H1 (cell line): ENCODE results near the gene IL10RA. TPM values are rescaled to one million over a fixed set of nuclear protein-coding genes. Genes with fewer than 3 reads are reported as not detected.

ENCODE experiments used
- CTCF ChIA-PET: fragments of 300-600 bp; sonication (Branson Sonifier 250); formaldehyde crosslinking; loops from one replicate; lab custom pipeline; 2021; ENCODE audit not compliant: partially characterized antibody; lab: Charles Lee
- POLR2A ChIA-PET: fragments of 300-600 bp; sonication (Branson Sonifier 250); formaldehyde crosslinking; loops from one replicate; lab custom pipeline; 2021; ENCODE audit warnings: inconsistent platforms; ENCODE audit not compliant: partially characterized antibody; lab: Charles Lee
- DNase-seq, 2 experiments: peaks; one replicate each; pipeline versions ENCODE4 v3.0.0 to v3.0.0-alpha.2; 2010 to 2022; ENCODE audit warnings: low spot score in 2 of 2, low read depth in 1 of 2, mixed read lengths in 1 of 2
- FAIRE-seq: peaks from 2 replicates; lab custom pipeline; 2011; peaks lifted over from hg19 to GRCh38; lab: Jason Lieb, UNC
- H2AFZ ChIP-seq: 2 replicates; pipeline ENCODE4 v1.8.1; 2012; ENCODE audit warnings: low read length, inconsistent platforms
- H2AK5ac ChIP-seq: 2 replicates; pipeline ENCODE4 v1.6.1; 2013; ENCODE audit warnings: low read depth, low read length
- H2BK120ac ChIP-seq: replicated peaks from 2 replicates; pipeline ENCODE3; 2013; ENCODE audit warnings: low read depth, low read length, inconsistent platforms
- H2BK12ac ChIP-seq: 2 replicates; pipeline ENCODE4 v1.6.1; 2013; ENCODE audit warnings: low read depth, low read length
- H2BK15ac ChIP-seq: 2 replicates; pipeline ENCODE4 v1.6.1; 2013; ENCODE audit warnings: low read length
- H2BK20ac ChIP-seq: 2 replicates; pipeline ENCODE4 v1.6.1; 2013; ENCODE audit warnings: low read length
- H2BK5ac ChIP-seq: 2 replicates; pipeline ENCODE4 v1.6.1; 2013; ENCODE audit warnings: low read depth, low read length
- H3K14ac ChIP-seq: 2 replicates; pipeline ENCODE4 v1.6.1; 2013; ENCODE audit warnings: inconsistent platforms; ENCODE audit not compliant: insufficient read length
- H3K18ac ChIP-seq: 2 replicates; pipeline ENCODE4 v1.6.1; 2013; ENCODE audit warnings: low read length; ENCODE audit errors: extremely low read depth
- H3K23ac ChIP-seq: 2 replicates; pipeline ENCODE4 v1.6.1; 2013; ENCODE audit warnings: inconsistent platforms; ENCODE audit not compliant: insufficient read length
- H3K23me2 ChIP-seq: 2 replicates; pipeline ENCODE4 v1.6.1; 2013; ENCODE audit warnings: low read depth, low read length
- H3K27ac ChIP-seq: 2 replicates; pipeline ENCODE4 v1.6.1; 2011; ENCODE audit warnings: low read depth, low read length, inconsistent platforms
- H3K27me3 ChIP-seq, 4 experiments: replicated peaks in 1 of 4; 1 replicate in 1 of 4; 2 replicates in 3 of 4; pipeline versions ENCODE4 v1.6.1 to v1.8.1; 2011 to 2013; ENCODE audit warnings: low read length in 3 of 4, mild to moderate bottlenecking in 3 of 4, inconsistent platforms in 2 of 4, mixed read lengths in 2 of 4, moderate library complexity in 1 of 4; ENCODE audit not compliant: control insufficient read depth in 3 of 4, insufficient read depth in 3 of 4; ENCODE audit errors: extremely low read depth in 1 of 4
- H3K36me3 ChIP-seq, 4 experiments: 2 replicates each; pipeline versions ENCODE4 v1.6.1 to v1.8.1; 2011 to 2013; ENCODE audit warnings: mild to moderate bottlenecking in 4 of 4, low read length in 3 of 4, moderate library complexity in 2 of 4, control low read depth in 1 of 4, inconsistent platforms in 1 of 4; ENCODE audit not compliant: insufficient read depth in 4 of 4, control insufficient read depth in 2 of 4
- H3K4ac ChIP-seq: replicated peaks from 2 replicates; pipeline ENCODE3; 2013; ENCODE audit warnings: low read length, low read depth, mixed read lengths, inconsistent platforms; ENCODE audit not compliant: insufficient read length
- H3K4me1 ChIP-seq, 4 experiments: replicated peaks in 1 of 4; 1 replicate in 1 of 4; 2 replicates in 3 of 4; pipeline versions ENCODE4 v1.6.1 to v1.8.1; 2011 to 2013; ENCODE audit warnings: low read length in 3 of 4, inconsistent platforms in 2 of 4, mixed read lengths in 1 of 4; ENCODE audit not compliant: insufficient read depth in 4 of 4, control insufficient read depth in 3 of 4
- H3K4me2 ChIP-seq, 2 experiments: 2 replicates each; pipeline versions ENCODE4 v1.6.1 to v1.8.1; 2011 to 2013; ENCODE audit warnings: low read depth in 2 of 2, low read length in 2 of 2, control low read depth in 1 of 2, inconsistent platforms in 1 of 2, mild to moderate bottlenecking in 1 of 2; ENCODE audit not compliant: insufficient read depth in 1 of 2
- H3K4me3 ChIP-seq, 4 experiments: fragments of 200-600, 300-600 bp in 1 of 4; sonication (generic), shearing (Covaris generic), sonication (Bioruptor Twin) in 1 of 4; 2 replicates each; pipeline versions ENCODE4 v1.5.1 to v1.8.1; 2011 to 2016; ENCODE audit warnings: low read length in 4 of 4, low read depth in 3 of 4, control low read depth in 2 of 4, inconsistent platforms in 2 of 4, mild to moderate bottlenecking in 2 of 4, mixed read lengths in 1 of 4, moderate library complexity in 1 of 4; ENCODE audit not compliant: insufficient read depth in 2 of 4; ENCODE audit errors: extremely low read depth in 1 of 4
- H3K56ac ChIP-seq: replicated peaks from 2 replicates; pipeline ENCODE3; 2013; ENCODE audit warnings: low read depth, mild to moderate bottlenecking, mixed read lengths, low read length, inconsistent platforms; ENCODE audit not compliant: insufficient read length
- H3K79me1 ChIP-seq: 2 replicates; pipeline ENCODE4 v1.6.1; 2013; ENCODE audit warnings: low read depth, low read length, control low read depth
- H3K79me2 ChIP-seq, 2 experiments: 2 replicates each; pipeline versions ENCODE4 v1.6.1 to v1.8.1; 2012 to 2013; ENCODE audit warnings: low read length in 2 of 2, mild to moderate bottlenecking in 2 of 2, inconsistent platforms in 1 of 2; ENCODE audit not compliant: insufficient read depth in 2 of 2, control insufficient read depth in 1 of 2
- H3K9ac ChIP-seq, 4 experiments: replicated peaks in 1 of 4; 1 replicate in 1 of 4; 2 replicates in 3 of 4; pipeline versions ENCODE4 v1.6.1 to v1.8.1; 2011 to 2013; ENCODE audit warnings: low read depth in 3 of 4, low read length in 3 of 4, control low read depth in 2 of 4, mild to moderate bottlenecking in 2 of 4, moderate library complexity in 2 of 4, inconsistent platforms in 1 of 4; ENCODE audit errors: extremely low read depth in 1 of 4
- H3K9me3 ChIP-seq, 2 experiments: 2 replicates each; pipeline versions ENCODE4 v1.6.1 to v1.8.1; 2012 to 2013; ENCODE audit warnings: mild to moderate bottlenecking in 2 of 2, moderate library complexity in 2 of 2, control low read depth in 1 of 2, inconsistent platforms in 1 of 2, low read depth in 1 of 2, low read length in 1 of 2, mixed read lengths in 1 of 2; ENCODE audit not compliant: insufficient read depth in 2 of 2
- H4K20me1 ChIP-seq, 2 experiments: replicated peaks in 1 of 2; 2 replicates each; pipeline versions ENCODE3 to v1.8.1; 2011 to 2013; ENCODE audit warnings: inconsistent platforms in 2 of 2, low read length in 2 of 2, mild to moderate bottlenecking in 1 of 2; ENCODE audit not compliant: insufficient read depth in 2 of 2, control insufficient read depth in 1 of 2
- H4K5ac ChIP-seq: 2 replicates; pipeline ENCODE4 v1.6.1; 2013; ENCODE audit warnings: low read length, low read depth, mixed read lengths, inconsistent platforms; ENCODE audit not compliant: insufficient read length
- H4K8ac ChIP-seq: 2 replicates; pipeline ENCODE4 v1.8.0; 2013; ENCODE audit warnings: mild to moderate bottlenecking, moderate library complexity, low read length, inconsistent platforms; ENCODE audit not compliant: insufficient read depth; ENCODE audit errors: extremely low read depth
- H4K91ac ChIP-seq: replicated peaks from 2 replicates; pipeline ENCODE3; 2013; ENCODE audit warnings: low read length, mixed read lengths, inconsistent platforms; ENCODE audit not compliant: insufficient read length
- BACH1 ChIP-seq: IDR thresholded peaks from 2 replicates; pipeline ENCODE4 v1.6.1; 2012; ENCODE audit warnings: low read length, improper control_type of control experiment
- BCL11A ChIP-seq, 2 experiments: IDR thresholded peaks; one replicate each; pipeline ENCODE4 v1.6.1; 2011; ENCODE audit warnings: low read depth in 2 of 2, low read length in 2 of 2, mild to moderate bottlenecking in 2 of 2
- KDM1A ChIP-seq: fragments of 200-600, 300-600 bp; sonication (generic); IDR thresholded peaks from 2 replicates; pipeline ENCODE4 v1.7.1; 2016; ENCODE audit warnings: mild to moderate bottlenecking, low read length, borderline replicate concordance
- MAX ChIP-seq: IDR thresholded peaks from 2 replicates; pipeline ENCODE4 v1.6.1; 2012; ENCODE audit warnings: inconsistent platforms
- USF2 ChIP-seq: IDR thresholded peaks from 2 replicates; pipeline ENCODE4 v1.6.1; 2011; ENCODE audit warnings: low read length, improper control_type of control experiment
- WGBS, 2 experiments: shearing (Covaris generic) in 1 of 2; methylation state at CpG; one replicate each; pipeline versions ENCODE4 v1.1.6 to v1.1.7; 2013 to 2015; ENCODE audit warnings: low lambda C conversion rate in 2 of 2, mixed read lengths in 2 of 2, inconsistent platforms in 1 of 2, low coverage in 1 of 2, missing lambda C conversion rate in 1 of 2; ENCODE audit not compliant: insufficient replicate concordance in 2 of 2, insufficient coverage in 1 of 2, insufficient read length in 1 of 2; ENCODE audit errors: extremely low coverage in 1 of 2, missing lambda C conversion rate in 1 of 2; 5-methylcytosine and 5-hydroxymethylcytosine counted together
- polyA plus RNA-seq, 7 experiments: library from polyadenylated mRNA; depleted of rRNA in 3 of 7; stranded (reverse) in 5 of 7; unstranded in 2 of 7; fragments of >200 nt in 5 of 7; fragments of 200-250 nt in 2 of 7; gene quantifications; 1 replicate in 5 of 7; 2 replicates in 1 of 7; 4 replicates in 1 of 7; pipeline versions ENCODE4 v1.2.1 to v1.2.3, GENCODE V29; 2011 to 2013; ENCODE audit warnings: missing spikeins in 2 of 7, mixed read lengths in 2 of 7
- total RNA-seq: library from RNA; stranded (reverse); fragmentation: NEBNext Ultra II Directional; extraction: Animal tissue kit (Norgen Biotek cat#: 25700); gene quantifications from 2 replicates; pipeline ENCODE4 v1.2.1, GENCODE V29; 2021

IL10RA gene
- total and polyA plus RNA-seq, 2 of the 8 experiments (the other 6 are each of a cell fraction or from before 2014, with no cell fraction given): 0.05 to 0.11 TPM

- Histone ChIP-seq H3K4ac (no peak overlapping the region), H3K27me3 (peaks cover 0 to 2% (median 0%) of the 10 kb centered on the region in 4 experiments; a peak in 1 of 7 replicates), H3K9ac (no peak overlapping the region), H3K18ac (no peak overlapping the region), H3K36me3 (no peaks in the 10 kb centered on the region), H2BK5ac (no peak overlapping the region), H3K79me1 (no peaks in the 10 kb centered on the region), H3K4me3 (no peak overlapping the region), H3K14ac (no peak overlapping the region), H3K4me2 (no peak overlapping the region), H4K5ac (no peak overlapping the region), H3K79me2 (no peaks in the 10 kb centered on the region), H3K27ac (no peak overlapping the region), H3K23ac (no peak overlapping the region), H2BK20ac (no peak overlapping the region), H2BK120ac (no peak overlapping the region), H2AFZ (no peak overlapping the region), H4K91ac (no peak overlapping the region), H3K9me3 (no peaks in the 10 kb centered on the region; a peak in 2 of 4 replicates), H2BK15ac (no peak overlapping the region), H3K4me1 (no peaks in the 10 kb centered on the region), H3K23me2 (no peaks in the 10 kb centered on the region; the same call in 1 of the 2 replicates), H2BK12ac (no peak overlapping the region), H3K56ac (no peak overlapping the region), H2AK5ac (no peak overlapping the region), H4K8ac (no peak overlapping the region), H4K20me1 (no peaks in the 10 kb centered on the region)
- WGBS, 2 experiments: 89% methylated on average over 11 of the region's 11 CpGs; no CpG with 5 or more reads in 1 of the 2 experiments
- no peak for TF ChIP-seq BACH1
- TF ChIP-seq BCL11A (IDR thresholded peaks at IDR 0.05; ENCODE audit: low read depth in 2 of 2, low read length in 2 of 2): no peak
- TF ChIP-seq KDM1A: no peak
- TF ChIP-seq MAX: no peak
- TF ChIP-seq USF2: no peak
- CTCF ChIA-PET: interaction anchor here (0.5 to 1.2 kb wide), 2 partner anchors 69 to 267 kb away, joined by 3 to 4 read pairs; no protein-coding TSS in a partner anchor
- POLR2A ChIA-PET: no interaction called here
- FAIRE-seq: no peak
- DNase-seq: no peak
Observed at GRCh38 chr11:118015385-118015841, 29.2 kb downstream of the IL10RA start.
